T47D (cell line): ENCODE results near the gene LMCD1.
A peak's percentile ranks its signal among the peaks of the same experiment; 100 is the strongest.

Source experiments
- DNase-seq, 2 experiments: peaks; one replicate each; pipeline versions ENCODE4 v3.0.0 to v3.0.0-alpha.2; 2011 to 2012; ENCODE audit warnings: low read depth in 1 of 2, low spot score in 1 of 2
- JUND ChIP-seq: IDR thresholded peaks from 2 replicates; pipeline ENCODE4 v1.6.1; 2012; ENCODE audit warnings: low read depth
- in situ Hi-C: cut with HindIII; loops from 2 replicates; pipeline ENCODE4 v1.10.0; 2016; ENCODE audit warnings: low sequenced_read_pairs, low pct_unique_long_range_greater_than_20kb

LMCD1 gene

GRCh38 chr3:8553405-8553804 lies 51.8 kb downstream of the LMCD1 start:
- no peak for DNase-seq
- no peak for TF ChIP-seq JUND
- in situ Hi-C loops, result no loop called here

- in situ Hi-C loops, result no loop called here
- DNase-seq, result no peak
- TF ChIP-seq JUND, result no peak
Observed at GRCh38 chr3:8554696-8555095, 53.1 kb downstream of the LMCD1 start.

DNA sequence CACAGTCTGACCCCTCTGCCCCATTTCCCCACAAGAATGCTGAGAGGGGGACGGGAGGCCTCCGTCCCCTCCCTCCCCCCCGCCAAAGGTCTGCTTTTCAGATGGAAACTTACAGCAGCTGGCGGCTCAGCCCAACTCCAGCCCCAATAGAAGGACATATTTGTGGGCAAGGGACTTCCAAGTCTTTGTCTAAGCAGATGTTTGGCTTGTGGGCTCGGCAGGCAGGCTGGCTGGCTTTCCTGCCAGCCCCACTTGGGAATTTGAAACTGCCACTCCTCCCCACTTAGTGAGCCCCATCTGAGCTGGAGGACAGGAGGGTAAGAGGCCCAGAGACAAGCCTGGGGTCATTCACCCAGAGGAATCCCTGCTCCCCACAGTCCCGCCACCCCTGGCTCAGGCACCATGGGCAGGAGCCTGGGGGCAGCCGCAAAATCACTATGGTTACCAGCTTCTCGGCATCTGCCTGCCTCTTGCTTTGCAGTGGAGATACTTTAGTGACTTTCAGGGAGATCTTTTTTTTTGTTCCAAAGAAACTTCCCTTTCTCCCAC lies 53.6 kb downstream of the LMCD1 start:
- no peak for DNase-seq
- no peak for TF ChIP-seq JUND
- in situ Hi-C loops, result no loop called here

DNA sequence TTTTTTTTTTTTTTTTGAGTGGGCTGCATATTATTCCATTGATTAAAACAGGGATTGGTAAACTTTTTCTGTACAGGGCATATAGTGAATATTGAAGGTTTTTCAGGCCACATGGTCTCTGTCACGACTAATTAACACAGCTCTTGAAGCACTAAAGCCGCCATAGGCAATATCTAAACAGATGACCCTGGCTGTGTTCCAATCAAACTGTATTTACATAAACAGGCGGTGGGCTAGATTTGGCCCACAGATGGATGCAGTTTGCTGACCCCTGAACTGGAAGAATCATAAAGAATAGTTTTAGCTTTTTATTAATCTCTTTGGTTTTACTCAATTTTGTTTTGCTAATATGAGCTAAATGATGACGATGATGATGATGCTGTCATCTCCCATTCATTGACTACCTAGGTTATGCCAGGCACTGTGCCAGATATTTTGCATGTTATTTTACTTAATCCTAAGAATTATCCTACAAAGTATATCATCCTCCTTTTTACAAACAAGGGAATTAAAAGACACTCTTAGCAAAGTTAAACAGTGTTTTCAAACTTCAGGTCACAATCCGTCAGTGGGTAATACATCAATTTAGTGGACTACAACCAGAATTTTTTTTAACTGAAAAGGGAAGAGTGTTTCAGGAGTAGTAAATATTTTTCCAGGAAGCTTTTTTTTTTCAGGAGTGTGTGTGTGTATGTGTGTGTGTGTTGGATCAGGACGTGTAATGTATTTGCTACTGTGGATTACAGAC lies 54.3 kb downstream of the LMCD1 start:
- no peak for DNase-seq
- in situ Hi-C loops, result no loop called here
- TF ChIP-seq JUND, result no peak

DNA sequence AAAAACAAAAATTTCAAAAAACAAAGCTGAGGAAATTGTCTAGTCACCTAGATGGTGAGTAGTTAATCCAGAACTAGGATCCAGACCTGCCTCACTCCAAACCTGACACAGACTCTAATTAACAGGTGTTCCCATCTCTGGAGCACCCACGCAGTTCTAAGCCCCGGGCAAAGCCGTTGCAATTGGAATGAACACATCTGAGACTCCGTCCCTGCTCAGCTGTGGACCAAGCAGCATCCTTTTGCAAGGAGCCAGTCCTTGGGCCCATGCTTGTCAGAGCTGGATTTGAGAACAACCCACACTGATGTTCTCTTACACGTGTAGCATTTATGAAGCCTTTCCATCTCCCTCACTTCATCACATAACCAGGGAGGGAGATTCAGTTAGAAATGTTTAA lies 54.8 kb downstream of the LMCD1 start:
- TF ChIP-seq JUND, result no peak
- DNase-seq, result no peak
- in situ Hi-C loops, result no loop called here

- in situ Hi-C loops, result no loop called here
- peak in 1 of 2 experiments; percentile 26 for DNase-seq
- no peak for TF ChIP-seq JUND
Observed at GRCh38 chr3:8557298-8557697, 55.7 kb downstream of the LMCD1 start.

- TF ChIP-seq JUND, result no peak
- no peak for DNase-seq
- in situ Hi-C loops, result no loop called here
Observed at GRCh38 chr3:8558645-8559044, 57.0 kb downstream of the LMCD1 start.

GRCh38 chr3:8559351-8559750 lies 57.7 kb downstream of the LMCD1 start:
- in situ Hi-C loops, result no loop called here
- no peak for TF ChIP-seq JUND
- no peak for DNase-seq

DNA sequence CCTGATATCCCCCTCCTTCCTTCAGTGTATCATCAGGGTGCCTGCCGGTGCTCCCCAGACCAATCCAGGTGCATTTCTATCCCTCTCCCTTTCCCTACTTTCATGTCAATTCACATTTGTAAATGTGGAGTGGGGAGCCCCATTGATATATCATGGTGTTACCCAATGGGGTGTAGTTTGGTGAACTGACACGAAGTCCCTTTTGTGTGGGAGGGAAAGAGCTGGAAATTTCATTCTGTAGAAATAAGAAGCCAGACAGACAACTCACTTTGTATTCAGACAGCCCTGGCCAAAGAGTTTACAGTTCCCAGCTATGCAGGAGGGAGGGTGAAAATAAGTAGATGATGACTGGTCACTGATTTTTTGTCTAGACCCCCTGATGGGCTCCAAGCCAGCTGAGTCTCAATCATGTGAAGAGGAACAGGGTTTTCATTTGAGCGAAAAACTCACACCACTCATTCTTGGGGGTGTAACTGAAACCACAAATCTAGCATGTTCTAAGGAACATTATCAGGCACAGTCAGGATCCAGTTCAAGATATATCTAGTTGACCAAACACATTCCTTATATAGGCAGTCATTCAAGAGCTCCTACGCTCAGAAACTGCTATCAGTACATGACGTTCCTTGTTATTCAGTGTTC lies 58.9 kb downstream of the LMCD1 start:
- no peak for TF ChIP-seq JUND
- DNase-seq, result no peak
- in situ Hi-C loops, result no loop called here

- no peak for TF ChIP-seq JUND
- in situ Hi-C loops, result no loop called here
Observed at GRCh38 chr3:8561370-8561769, 59.7 kb downstream of the LMCD1 start.

GRCh38 chr3:8562081-8562595 lies 60.5 kb downstream of the LMCD1 start:
- in situ Hi-C loops, result no loop called here
- DNase-seq, result no peak
- TF ChIP-seq JUND, result no peak

More at GRCh38 chr3:8561370-8561769, 59.7 kb downstream of the LMCD1 start:
- no peak for DNase-seq

- in situ Hi-C loops, result no loop called here
- no peak for TF ChIP-seq JUND
- no peak for DNase-seq
Observed at GRCh38 chr3:8563146-8563545, 61.5 kb downstream of the LMCD1 start.

DNA sequence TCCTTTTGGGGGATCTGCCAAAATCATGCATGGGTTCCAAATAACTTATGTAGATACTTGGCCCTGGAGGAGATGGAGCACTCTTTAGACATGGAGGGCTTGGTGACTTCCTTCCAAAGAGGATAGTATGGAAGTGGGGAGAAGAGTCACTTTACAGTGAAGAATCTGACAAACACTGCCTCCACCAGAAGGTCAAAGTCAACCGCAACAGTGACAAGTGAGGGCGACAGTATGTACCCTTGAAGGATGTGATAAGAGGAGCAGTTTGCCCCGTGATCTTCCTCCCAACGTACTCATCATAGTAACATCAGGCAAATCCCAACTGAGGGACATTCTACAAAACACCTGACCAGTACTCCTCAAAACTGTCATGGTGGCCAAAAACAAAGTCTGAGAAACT lies 62.0 kb downstream of the LMCD1 start:
- in situ Hi-C loops, result no loop called here
- DNase-seq, result no peak
- no peak for TF ChIP-seq JUND
